ENCODE results near the gene TGFBR3L.

GRCh38 chr19:7874076-7874896 is 40.3 kb upstream of the TGFBR3L start, which contains the start of gene PRR36:
- TF ChIP-seq CTCF (IDR thresholded peaks at IDR 0.05), result no peak
- TF ChIP-seq POLR2A (IDR thresholded peaks at IDR 0.05), result no peak
- no peak for TF ChIP-seq POLR2AphosphoS5 (IDR thresholded peaks at IDR 0.05)
